CD4-positive, alpha-beta memory T cell (primary cell): ENCODE results near the gene NPHP4. TPM values are rescaled to one million over a fixed set of nuclear protein-coding genes. Genes with fewer than 3 reads are reported as not detected.

Source experiments
- CTCF ChIA-PET: fragments of 350-600 bp; sonication (Branson Sonifier 250); formaldehyde crosslinking; loops from one replicate; lab custom pipeline; 2021; ENCODE audit warnings: inconsistent platforms; ENCODE audit not compliant: partially characterized antibody; lab: Charles Lee
- POLR2A ChIA-PET: fragments of 350-600 bp; sonication (Branson Sonifier 250); formaldehyde crosslinking; loops from one replicate; lab custom pipeline; 2021; ENCODE audit not compliant: partially characterized antibody; lab: Charles Lee
- DNase-seq, 5 donors: peaks; one replicate each; pipeline versions ENCODE4 v3.0.0 to v3.0.0-alpha.2; 2020 to 2022; ENCODE audit warnings: mixed read lengths in 1 of 5
- H3K27ac ChIP-seq: one replicate; pipeline ENCODE4 v1.7.0; 2013; ENCODE audit warnings: low read depth, low read length
- H3K27me3 ChIP-seq: 2 replicates; pipeline ENCODE4 v1.7.0; 2013; ENCODE audit warnings: mild to moderate bottlenecking, low read length, moderate library complexity; ENCODE audit not compliant: insufficient read depth
- H3K36me3 ChIP-seq: 2 replicates; pipeline ENCODE4 v1.7.0; 2013; ENCODE audit warnings: mild to moderate bottlenecking, low read length, moderate library complexity; ENCODE audit not compliant: insufficient read depth
- H3K4me1 ChIP-seq: 2 replicates; pipeline ENCODE4 v1.7.0; 2013; ENCODE audit warnings: mild to moderate bottlenecking, low read length, moderate library complexity; ENCODE audit not compliant: insufficient read depth
- H3K4me3 ChIP-seq, 2 donors: one replicate each; pipeline ENCODE4 v1.7.0; 2013; ENCODE audit warnings: low read length in 2 of 2, mild to moderate bottlenecking in 1 of 2
- H3K9me3 ChIP-seq, 2 donors: one replicate each; pipeline ENCODE4 v1.7.0; 2013; ENCODE audit warnings: low read length in 2 of 2, control low read depth in 1 of 2; ENCODE audit not compliant: control insufficient read depth in 1 of 2
- H3K27ac Mint-ChIP-seq, 7 donors: one replicate each; pipeline ENCODE4 v1.8.0; 2020 to 2021; ENCODE audit warnings: mixed read lengths in 7 of 7, mild to moderate bottlenecking in 6 of 7, inconsistent platforms in 3 of 7, moderate library complexity in 3 of 7
- H3K27me3 Mint-ChIP-seq, 2 donors: one replicate each; pipeline ENCODE4 v1.8.0; 2020 to 2021; ENCODE audit warnings: mixed read lengths in 2 of 2
- H3K36me3 Mint-ChIP-seq, 2 donors: one replicate each; pipeline ENCODE4 v1.8.0; 2020 to 2021; ENCODE audit warnings: mixed read lengths in 2 of 2, inconsistent platforms in 1 of 2, mild to moderate bottlenecking in 1 of 2
- H3K4me1 Mint-ChIP-seq, 4 donors: one replicate each; pipeline ENCODE4 v1.8.0; 2020 to 2021; ENCODE audit warnings: mixed read lengths in 4 of 4, mild to moderate bottlenecking in 1 of 4
- H3K4me3 Mint-ChIP-seq, 8 donors: one replicate each; pipeline ENCODE4 v1.8.0; 2020 to 2021; ENCODE audit warnings: mixed read lengths in 8 of 8, mild to moderate bottlenecking in 7 of 8, moderate library complexity in 6 of 8, inconsistent platforms in 3 of 8
- H3K9me3 Mint-ChIP-seq, 8 donors: one replicate each; pipeline ENCODE4 v1.8.0; 2020 to 2021; ENCODE audit warnings: mixed read lengths in 8 of 8, mild to moderate bottlenecking in 5 of 8, inconsistent platforms in 3 of 8, moderate library complexity in 1 of 8
- intact Hi-C: fragments of 100-400 bp; cut with micrococcal nuclease; formaldehyde crosslinking; loops from one replicate; pipeline ENCODE4 v1.15.1; 2023
- polyA plus RNA-seq, 2 donors: library from polyadenylated mRNA; unstranded; fragments of 300-500 nt; fragmentation: Illumina TruSeq; gene quantifications; one replicate each; pipeline ENCODE4 v1.2.3, GENCODE V29; 2021
- total RNA-seq, 2 experiments: library from RNA; stranded (reverse); gene quantifications; one replicate each; pipeline ENCODE4 v1.2.3, GENCODE V29; 2021

The NPHP4 gene
- total and polyA plus RNA-seq, 4 experiments from 2014 or later: 1.0 to 9.6 (median 4.3) TPM

DNA sequence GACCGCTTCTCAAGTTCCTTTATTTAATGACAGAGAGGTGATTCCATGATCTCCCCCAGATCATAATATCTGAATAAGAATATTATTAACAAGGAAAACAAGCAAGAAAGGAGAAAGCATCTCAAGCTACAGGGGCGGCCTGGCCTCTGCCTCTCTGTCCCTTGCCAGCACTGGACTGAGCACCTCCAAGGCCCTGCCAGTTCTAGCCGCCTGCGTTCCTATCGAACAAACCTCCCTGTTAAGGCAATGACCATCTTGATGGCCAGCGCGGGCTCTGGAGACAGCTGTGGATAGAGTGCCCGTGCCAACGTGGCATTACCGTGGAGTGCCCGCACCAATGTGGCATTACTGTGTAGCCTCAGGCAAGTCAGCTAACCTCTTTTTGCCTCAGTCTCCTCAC is 84.8 kb downstream of the NPHP4 start:
- Mint-ChIP-seq H3K4me1 (peaks cover 0 to 4% (median 0%) of the 10 kb centered on the region in 4 donors), H3K27ac (no peak overlapping the region), H3K36me3 (peaks cover 15 to 20% of the 10 kb centered on the region in 2 donors), H3K4me3 (no peak overlapping the region), H3K9me3 (no peaks in the 10 kb centered on the region), H3K27me3 (no peaks in the 10 kb centered on the region)
- intact Hi-C loops: no loop called here
- Histone ChIP-seq H3K27ac (no peak overlapping the region), H3K36me3 (no peaks in the 10 kb centered on the region), H3K4me1 (no peaks in the 10 kb centered on the region), H3K27me3 (no peaks in the 10 kb centered on the region), H3K4me3 (no peak overlapping the region), H3K9me3 (no peaks in the 10 kb centered on the region)
- ChIA-PET CTCF (interaction anchor here (2.9 kb wide), 1 partner anchor 10 kb away, joined by 15 read pairs; no protein-coding TSS in a partner anchor), POLR2A (no interaction called here)
- DNase-seq: no peak

DNA sequence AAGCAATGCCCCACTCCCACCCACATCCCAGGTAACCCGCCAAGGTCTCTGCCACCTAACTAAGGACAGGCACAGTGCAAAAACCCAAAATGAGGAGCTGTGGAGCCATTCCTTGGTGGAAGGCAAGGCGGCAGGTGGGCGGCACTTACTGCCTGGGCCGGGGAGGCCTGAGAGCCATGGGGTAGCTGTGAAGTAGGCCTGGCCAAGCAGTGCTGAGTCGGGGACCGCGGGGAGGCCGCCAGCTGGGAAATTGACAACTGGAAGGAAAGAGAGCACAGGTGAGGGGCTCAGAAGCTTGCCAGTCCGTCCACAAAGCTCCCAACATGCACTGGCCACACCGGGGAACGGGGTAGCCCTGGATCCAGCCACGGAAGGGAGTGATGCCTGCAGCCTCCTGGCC is 85.3 kb downstream of the NPHP4 start:
- ChIA-PET CTCF (interaction anchor here (2.9 kb wide), 1 partner anchor 10 kb away, joined by 15 read pairs; no protein-coding TSS in a partner anchor), POLR2A (no interaction called here)
- Mint-ChIP-seq H3K4me3 (no peak overlapping the region), H3K9me3 (no peaks in the 10 kb centered on the region), H3K27me3 (no peaks in the 10 kb centered on the region), H3K36me3 (peaks cover 17 to 20% of the 10 kb centered on the region in 2 donors), H3K4me1 (peaks cover 0 to 4% (median 0%) of the 10 kb centered on the region in 4 donors), H3K27ac (no peak overlapping the region)
- Histone ChIP-seq H3K4me3 (no peak overlapping the region), H3K9me3 (no peaks in the 10 kb centered on the region), H3K4me1 (no peaks in the 10 kb centered on the region), H3K27me3 (no peaks in the 10 kb centered on the region), H3K27ac (no peak overlapping the region), H3K36me3 (no peaks in the 10 kb centered on the region)
- intact Hi-C loops: no loop called here
- no peak for DNase-seq

DNA sequence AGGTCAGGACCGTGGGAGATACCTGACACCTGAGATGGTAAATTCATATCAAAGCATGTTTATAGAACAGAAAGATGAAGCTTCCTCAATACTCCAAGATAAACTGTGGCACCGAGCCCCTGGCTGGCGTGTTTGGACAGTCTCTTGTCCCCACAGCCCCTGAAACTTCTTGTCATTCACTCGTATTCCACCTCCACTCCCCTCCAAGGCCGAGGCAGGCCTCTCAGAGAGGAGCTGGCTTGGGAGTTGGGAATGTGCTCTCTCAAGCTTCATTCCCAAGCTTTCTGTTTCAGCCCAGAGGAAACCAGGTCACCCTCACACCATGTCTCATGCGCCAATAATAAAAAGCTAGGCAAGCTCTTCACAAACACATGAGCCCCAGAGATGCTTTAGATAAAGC is 86.1 kb downstream of the NPHP4 start:
- CTCF ChIA-PET: interaction anchor here (2.9 kb wide), 1 partner anchor 11 kb away, joined by 15 read pairs; no protein-coding TSS in a partner anchor
- no peak overlapping the region for H3K4me3 Mint-ChIP-seq
- H3K27me3 Mint-ChIP-seq: no peaks in the 10 kb centered on the region
- H3K27ac Mint-ChIP-seq: no peak overlapping the region
- H3K4me3 ChIP-seq: no peak overlapping the region
- no peaks in the 10 kb centered on the region for H3K9me3 ChIP-seq
- no peaks in the 10 kb centered on the region for H3K4me1 ChIP-seq
- no peak for DNase-seq
- no peaks in the 10 kb centered on the region for H3K9me3 Mint-ChIP-seq
- POLR2A ChIA-PET: no interaction called here
- no peaks in the 10 kb centered on the region for H3K27me3 ChIP-seq
- no peak overlapping the region for H3K27ac ChIP-seq
- intact Hi-C loops: no loop called here
- peaks cover 17 to 20% of the 10 kb centered on the region in 2 donors for H3K36me3 Mint-ChIP-seq
- no peaks in the 10 kb centered on the region for H3K4me1 Mint-ChIP-seq
- no peaks in the 10 kb centered on the region for H3K36me3 ChIP-seq

DNA sequence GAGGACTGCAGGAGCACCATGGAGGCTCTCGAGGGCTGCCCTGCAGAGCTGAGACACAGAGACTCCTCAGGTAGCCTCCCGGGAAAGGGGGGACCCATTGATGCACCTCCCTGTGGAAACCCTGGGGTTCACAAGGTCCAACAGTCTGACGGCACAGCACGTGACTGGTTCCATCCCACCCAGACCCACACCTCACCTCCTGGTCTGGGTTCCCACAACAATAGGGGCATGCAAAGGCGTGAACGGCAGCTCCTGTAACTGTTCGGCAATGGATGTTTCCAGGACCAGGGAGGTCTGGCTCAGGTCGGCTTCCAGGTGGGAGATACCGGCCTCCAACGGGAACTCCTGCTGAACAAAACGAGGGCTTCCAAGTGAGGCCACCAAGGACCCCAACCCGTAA is 86.8 kb downstream of the NPHP4 start:
- Histone ChIP-seq H3K4me3 (no peak overlapping the region), H3K27me3 (no peaks in the 10 kb centered on the region), H3K4me1 (no peaks in the 10 kb centered on the region), H3K36me3 (no peaks in the 10 kb centered on the region), H3K9me3 (no peaks in the 10 kb centered on the region), H3K27ac (no peak overlapping the region)
- Mint-ChIP-seq H3K4me1 (no peaks in the 10 kb centered on the region), H3K9me3 (no peaks in the 10 kb centered on the region), H3K27me3 (no peaks in the 10 kb centered on the region), H3K36me3 (peaks cover 17 to 20% of the 10 kb centered on the region in 2 donors), H3K4me3 (no peak overlapping the region), H3K27ac (no peak overlapping the region)
- DNase-seq: no peak
- POLR2A ChIA-PET: no interaction called here
- intact Hi-C loops: no loop called here
- CTCF ChIA-PET: no interaction called here

DNA sequence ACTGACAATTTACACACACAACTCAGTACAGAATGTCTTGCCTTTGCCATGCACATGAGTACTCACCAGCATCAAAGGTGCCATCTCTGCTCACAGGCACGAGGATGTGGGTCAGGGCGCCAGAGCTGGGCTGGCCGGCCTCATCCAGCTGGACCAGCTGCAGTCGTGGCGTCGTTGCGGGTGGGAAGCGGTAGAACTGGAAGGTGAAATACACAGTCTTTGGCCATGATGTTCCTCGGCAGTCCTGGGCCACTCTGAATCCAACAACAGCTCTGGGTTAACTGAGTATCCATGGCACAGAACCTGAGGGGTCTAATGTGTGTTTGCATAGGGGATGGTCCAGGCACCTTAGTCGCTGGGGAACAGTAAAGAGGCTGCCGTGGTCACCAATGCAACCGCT is 87.7 kb downstream of the NPHP4 start:
- CTCF ChIA-PET: no interaction called here
- H3K27ac Mint-ChIP-seq: no peak overlapping the region
- no peak overlapping the region for H3K4me3 Mint-ChIP-seq
- POLR2A ChIA-PET: no interaction called here
- H3K4me1 ChIP-seq: no peaks in the 10 kb centered on the region
- no peaks in the 10 kb centered on the region for H3K9me3 ChIP-seq
- no peaks in the 10 kb centered on the region for H3K9me3 Mint-ChIP-seq
- no peak overlapping the region for H3K27ac ChIP-seq
- H3K27me3 Mint-ChIP-seq: no peaks in the 10 kb centered on the region
- H3K4me3 ChIP-seq: no peak overlapping the region
- intact Hi-C loops: no loop called here
- no peaks in the 10 kb centered on the region for H3K36me3 ChIP-seq
- no peaks in the 10 kb centered on the region for H3K4me1 Mint-ChIP-seq
- H3K36me3 Mint-ChIP-seq: peaks cover 17 to 22% of the 10 kb centered on the region in 2 donors
- DNase-seq: no peak
- H3K27me3 ChIP-seq: no peaks in the 10 kb centered on the region

DNA sequence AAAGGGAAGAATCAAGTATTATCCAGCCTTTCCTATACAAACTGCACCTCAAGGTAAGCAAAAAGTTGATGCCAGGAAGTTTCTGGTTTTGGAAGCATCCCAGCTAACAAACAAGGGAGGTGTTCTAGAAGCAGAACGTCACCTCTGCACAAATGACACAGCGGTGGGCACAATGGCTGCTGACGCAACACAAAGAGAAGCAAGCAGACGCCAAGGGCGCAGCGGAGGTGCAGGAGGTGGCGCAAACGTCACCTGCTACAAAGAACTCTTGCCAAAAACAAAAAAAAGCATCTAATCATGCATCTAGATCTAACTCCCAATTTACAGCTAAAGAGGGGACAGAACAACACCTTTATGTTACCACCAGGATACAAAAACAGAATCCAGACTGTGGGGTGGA is 88.5 kb downstream of the NPHP4 start:
- POLR2A ChIA-PET: no interaction called here

DNA sequence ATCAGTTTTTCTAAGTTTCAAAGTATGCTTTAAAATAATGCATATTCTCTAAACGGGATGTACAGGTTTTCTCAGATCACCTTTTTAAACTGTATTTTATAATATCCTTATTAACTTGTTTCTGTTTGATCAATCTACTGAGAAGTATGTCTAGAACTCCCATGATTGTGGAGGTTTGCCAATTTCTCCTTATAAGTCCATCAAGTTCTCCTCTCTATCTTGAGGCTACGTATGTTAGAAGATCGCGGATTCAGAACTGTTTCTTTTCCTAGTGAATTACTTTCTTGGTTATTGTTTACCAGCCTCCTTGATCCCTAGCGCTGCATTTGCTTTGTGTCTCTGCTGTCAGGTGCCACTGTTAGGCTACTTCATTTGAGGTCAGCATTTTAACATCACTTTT is 89.2 kb downstream of the NPHP4 start:
- H3K9me3 Mint-ChIP-seq: no peaks in the 10 kb centered on the region
- POLR2A ChIA-PET: no interaction called here
- H3K4me3 Mint-ChIP-seq: no peak overlapping the region
- peaks cover 17 to 26% of the 10 kb centered on the region in 2 donors for H3K36me3 Mint-ChIP-seq
- no peak overlapping the region for H3K27ac ChIP-seq
- H3K4me1 Mint-ChIP-seq: no peaks in the 10 kb centered on the region
- no peaks in the 10 kb centered on the region for H3K27me3 ChIP-seq
- no peaks in the 10 kb centered on the region for H3K4me1 ChIP-seq
- H3K9me3 ChIP-seq: no peaks in the 10 kb centered on the region
- no peaks in the 10 kb centered on the region for H3K36me3 ChIP-seq
- peak overlapping the region in 1 of 7 donors; percentile 24 for H3K27ac Mint-ChIP-seq
- no peak overlapping the region for H3K4me3 ChIP-seq
- CTCF ChIA-PET: interaction anchor here (0.8 to 1.6 kb wide), 2 partner anchors 12 to 16 kb away, joined by 3 read pairs; no protein-coding TSS in a partner anchor
- DNase-seq: no peak
- no peaks in the 10 kb centered on the region for H3K27me3 Mint-ChIP-seq
- intact Hi-C loops: no loop called here

More for the DNA sequence above, 88.5 kb downstream of the NPHP4 start:
- intact Hi-C loops: no loop called here
- CTCF ChIA-PET: interaction anchor here (0.8 to 1.6 kb wide), 2 partner anchors 12 to 15 kb away, joined by 3 read pairs; no protein-coding TSS in a partner anchor
- H3K9me3 ChIP-seq: no peaks in the 10 kb centered on the region
- Mint-ChIP-seq H3K4me1 (no peaks in the 10 kb centered on the region), H3K27me3 (no peaks in the 10 kb centered on the region), H3K4me3 (no peak overlapping the region), H3K36me3 (peaks cover 17 to 23% of the 10 kb centered on the region in 2 donors), H3K9me3 (no peaks in the 10 kb centered on the region), H3K27ac (no peak overlapping the region)
- no peaks in the 10 kb centered on the region for H3K4me1 ChIP-seq
- H3K4me3 ChIP-seq: no peak overlapping the region
- H3K27ac ChIP-seq: no peak overlapping the region
- H3K27me3 ChIP-seq: no peaks in the 10 kb centered on the region
- no peaks in the 10 kb centered on the region for H3K36me3 ChIP-seq
- no peak for DNase-seq
